Measurements from ENCODE around the gene ABTB2. TPM values are rescaled to one million over a fixed set of nuclear protein-coding genes. Genes with fewer than 3 reads are reported as not detected.

Gene ABTB2
- total RNA-seq, 2 experiments from 2014 or later = 0.06 to 0.09 TPM

GRCh38 chr11:34263441-34264091 is 94.2 kb downstream of the ABTB2 start:
- BruUV-seq (replicated peaks) = no TSS peak
- POLR2A ChIA-PET = interaction anchor here (1.0 kb wide), 2 partner anchors 60 to 318 kb away, joined by 3 to 4 read pairs; no protein-coding TSS in a partner anchor
- Histone ChIP-seq H4K20me1 (ENCODE audit: insufficient read depth, low read length) (no peaks in the 10 kb centered on the region), H3K4me2 (ENCODE audit: low read length) (no peak overlapping the region), H3K27ac (ENCODE audit: low read depth, low read length, poor library complexity, severe bottlenecking) (no peak overlapping the region), H3K9me3 (ENCODE audit: low read length) (no peaks in the 10 kb centered on the region), H3K4me3 (ENCODE audit: low read depth, low read length, poor library complexity, severe bottlenecking) (no peak overlapping the region), H3K9me2 (ENCODE audit: insufficient read depth, low read length) (no peaks in the 10 kb centered on the region), H3K4me1 (ENCODE audit: insufficient read depth, low read length, poor library complexity, severe bottlenecking) (no peaks in the 10 kb centered on the region), H3K79me2 (ENCODE audit: insufficient read depth, low read depth, low read length) (no peaks in the 10 kb centered on the region), H3K36me3 (ENCODE audit: insufficient read depth, low read length) (no peaks in the 10 kb centered on the region), H2AFZ (ENCODE audit: low read length) (no peak overlapping the region)
- intact Hi-C loops (cut with micrococcal nuclease; ENCODE audit: unreplicated experiment) = no loop called here
- no peak for TF ChIP-seq EZH2phosphoT487 (IDR thresholded peaks at IDR 0.05; ENCODE audit: borderline replicate concordance, low read depth, low read length)
- no peak for TF ChIP-seq CTCF (conservative IDR thresholded peaks at IDR 0.05; ENCODE audit: low read length)
- no peak for DNase-seq (ENCODE audit: low spot score)
- CTCF ChIA-PET (ENCODE audit: unreplicated experiment) = no interaction called here

GRCh38 chr11:34262531-34263081 is 95.2 kb downstream of the ABTB2 start:
- DNase-seq (ENCODE audit: low spot score) = no peak
- Histone ChIP-seq H3K9me3 (ENCODE audit: low read length) (no peaks in the 10 kb centered on the region), H3K79me2 (ENCODE audit: insufficient read depth, low read depth, low read length) (no peaks in the 10 kb centered on the region), H3K4me3 (ENCODE audit: low read depth, low read length, poor library complexity, severe bottlenecking) (no peak overlapping the region), H3K27ac (ENCODE audit: low read depth, low read length, poor library complexity, severe bottlenecking) (no peak overlapping the region), H3K4me1 (ENCODE audit: insufficient read depth, low read length, poor library complexity, severe bottlenecking) (no peaks in the 10 kb centered on the region), H3K4me2 (ENCODE audit: low read length) (no peak overlapping the region), H2AFZ (ENCODE audit: low read length) (no peak overlapping the region), H4K20me1 (ENCODE audit: insufficient read depth, low read length) (no peaks in the 10 kb centered on the region), H3K9me2 (ENCODE audit: insufficient read depth, low read length) (no peaks in the 10 kb centered on the region), H3K36me3 (ENCODE audit: insufficient read depth, low read length) (no peaks in the 10 kb centered on the region)
- no TSS peak for BruUV-seq (replicated peaks)
- TF ChIP-seq EZH2phosphoT487 (IDR thresholded peaks at IDR 0.05; ENCODE audit: borderline replicate concordance, low read depth, low read length) = no peak
- no peak for TF ChIP-seq CTCF (conservative IDR thresholded peaks at IDR 0.05; ENCODE audit: low read length)
- ChIA-PET CTCF (ENCODE audit: unreplicated experiment) (no interaction called here), POLR2A (interaction anchor here (0.6 to 1.6 kb wide), 3 partner anchors 13 to 317 kb away, joined by 3 to 5 read pairs (median 3); no protein-coding TSS in a partner anchor)
- intact Hi-C loops (cut with micrococcal nuclease; ENCODE audit: unreplicated experiment) = no loop called here

- H3K9me2 ChIP-seq (ENCODE audit: insufficient read depth, low read length) = no peaks in the 10 kb centered on the region
- H4K20me1 ChIP-seq (ENCODE audit: insufficient read depth, low read length) = no peaks in the 10 kb centered on the region
- no peaks in the 10 kb centered on the region for H3K4me1 ChIP-seq (ENCODE audit: insufficient read depth, low read length, poor library complexity, severe bottlenecking)
- ChIA-PET CTCF (ENCODE audit: unreplicated experiment) (no interaction called here), POLR2A (interaction anchor here (0.6 to 1.6 kb wide), 2 partner anchors 12 to 55 kb away, joined by 3 to 5 read pairs; no protein-coding TSS in a partner anchor)
- H3K36me3 ChIP-seq (ENCODE audit: insufficient read depth, low read length) = no peaks in the 10 kb centered on the region
- H3K9me3 ChIP-seq (ENCODE audit: low read length) = no peaks in the 10 kb centered on the region
- DNase-seq (ENCODE audit: low spot score) = no peak
- no peaks in the 10 kb centered on the region for H3K79me2 ChIP-seq (ENCODE audit: insufficient read depth, low read depth, low read length)
- no peak overlapping the region for H3K27ac ChIP-seq (ENCODE audit: low read depth, low read length, poor library complexity, severe bottlenecking)
- intact Hi-C loops (cut with micrococcal nuclease; ENCODE audit: unreplicated experiment) = no loop called here
- no peak overlapping the region for H3K4me2 ChIP-seq (ENCODE audit: low read length)
- no peak overlapping the region for H3K4me3 ChIP-seq (ENCODE audit: low read depth, low read length, poor library complexity, severe bottlenecking)
- BruUV-seq (replicated peaks) = no TSS peak
- TF ChIP-seq EZH2phosphoT487 (IDR thresholded peaks at IDR 0.05; ENCODE audit: borderline replicate concordance, low read depth, low read length) (no peak), CTCF (conservative IDR thresholded peaks at IDR 0.05; ENCODE audit: low read length) (no peak)
- no peak overlapping the region for H2AFZ ChIP-seq (ENCODE audit: low read length)
Observed at GRCh38 chr11:34261820-34262219, 96.0 kb downstream of the ABTB2 start.
